Measurements from ENCODE around the gene UBXN10. TPM values are rescaled to one million over a fixed set of nuclear protein-coding genes. Genes with fewer than 3 reads are reported as not detected.

Gene UBXN10
- total RNA-seq, 4 donors from 2014 or later: 0.18 to 4.3 (median 0.19) TPM; not detected in 1

- H3K36me3 ChIP-seq: no peaks in the 10 kb centered on the region
- in situ Hi-C loops (cut with MboI; ENCODE audit: low sequenced_read_pairs in 4 of 4) (no loop called here), intact Hi-C loops (cut with DNase I; ENCODE audit: low total_unique reads) (no loop called here)
- H3K4me1 ChIP-seq: no peaks in the 10 kb centered on the region
- H3K9me3 ChIP-seq: no peaks in the 10 kb centered on the region
- no peak overlapping the region for H3K4me3 ChIP-seq
- H3K27ac ChIP-seq: no peak overlapping the region
- no peak for TF ChIP-seq POLR2A (IDR thresholded peaks at IDR 0.05)
- no peak for TF ChIP-seq CTCF (IDR thresholded peaks at IDR 0.05 in 4 of 5, conservative IDR thresholded peaks at IDR 0.05 in 1 of 5)
- peaks cover 0 to 6% (median under 1%) of the 10 kb centered on the region in 3 donors for H3K27me3 ChIP-seq
- no peak for ATAC-seq
- DNase-seq: no peak
These were observed 51.8 kb downstream of the UBXN10 start for GRCh38 chr1:20237646-20238045.

GRCh38 chr1:20240012-20240411, 54.1 kb downstream of the UBXN10 start:
- no peak for DNase-seq
- H3K9me3 ChIP-seq: no peaks in the 10 kb centered on the region
- intact Hi-C loops (cut with DNase I; ENCODE audit: low total_unique reads) (no loop called here), in situ Hi-C loops (cut with MboI; ENCODE audit: low sequenced_read_pairs in 4 of 4) (no loop called here)
- no peak for ATAC-seq
- no peaks in the 10 kb centered on the region for H3K4me1 ChIP-seq
- H3K27me3 ChIP-seq: peaks cover 0 to 7% (median 5%) of the 10 kb centered on the region in 3 donors
- no peak overlapping the region for H3K27ac ChIP-seq
- no peak overlapping the region for H3K4me3 ChIP-seq
- H3K36me3 ChIP-seq: no peaks in the 10 kb centered on the region
- TF ChIP-seq CTCF (IDR thresholded peaks at IDR 0.05 in 4 of 5, conservative IDR thresholded peaks at IDR 0.05 in 1 of 5): no peak
- no peak for TF ChIP-seq POLR2A (IDR thresholded peaks at IDR 0.05)

- ATAC-seq: no peak
- intact Hi-C loops (cut with DNase I; ENCODE audit: low total_unique reads) (no loop called here), in situ Hi-C loops (cut with MboI; ENCODE audit: low sequenced_read_pairs in 4 of 4) (no loop called here)
- H3K36me3 ChIP-seq: no peaks in the 10 kb centered on the region
- no peaks in the 10 kb centered on the region for H3K9me3 ChIP-seq
- no peaks in the 10 kb centered on the region for H3K4me1 ChIP-seq
- DNase-seq: no peak
- TF ChIP-seq POLR2A (IDR thresholded peaks at IDR 0.05) (no peak), CTCF (IDR thresholded peaks at IDR 0.05 in 4 of 5, conservative IDR thresholded peaks at IDR 0.05 in 1 of 5) (no peak)
- H3K27me3 ChIP-seq: peaks cover 0 to 11% (median 5%) of the 10 kb centered on the region in 3 donors
- H3K27ac ChIP-seq: no peak overlapping the region
- H3K4me3 ChIP-seq: no peak overlapping the region
These were observed 57.1 kb downstream of the UBXN10 start for GRCh38 chr1:20242890-20243479.

Other genes starting within 250 kb of the UBXN10 start
- gene PLA2G2A, start 206.5 kb upstream of the UBXN10 start, total RNA-seq: 10 to 100 TPM in 2 of 4 donors, 1 to 10 TPM in 2; 6.2 to 19.3 (median 13.6) TPM
- gene PLA2G5, start 115.9 kb upstream of the UBXN10 start, total RNA-seq: not detected
- not detected for gene PLA2G2D, start 66.6 kb upstream of the UBXN10 start, total RNA-seq
- gene PLA2G2F, start 46.8 kb upstream of the UBXN10 start, total RNA-seq: not detected
- not detected for gene PLA2G2C, start 422 bp downstream of the UBXN10 start, total RNA-seq
- under 1 TPM in 1 of 4 donors, not detected in 3; 0.25 TPM for gene VWA5B1, start 104.8 kb downstream of the UBXN10 start, total RNA-seq